DND-41 (cell line): Measurements from ENCODE around the gene RIN1.

Experiments used
- CTCF ChIP-seq: IDR thresholded peaks from 2 replicates; pipeline ENCODE4 v1.5.1; 2012; ENCODE audit warnings: borderline replicate concordance, low read length, moderate library complexity, mild to moderate bottlenecking; ENCODE audit not compliant: poor library complexity, severe bottlenecking; ENCODE audit errors: extremely low read depth
- EZH2 ChIP-seq: IDR thresholded peaks from 3 replicates; pipeline ENCODE4 v1.6.1; 2012; ENCODE audit warnings: borderline replicate concordance, low read depth, mild to moderate bottlenecking, moderate library complexity, low read length, inconsistent platforms; ENCODE audit not compliant: severe bottlenecking

- no peak for TF ChIP-seq CTCF
- no peak for TF ChIP-seq EZH2
Observed at GRCh38 chr11:66367561-66368312, 31.5 kb upstream of the RIN1 start.
